HL-60/S4 treated with phorbol 12-myristate 13-acetate at 8.2 ng/mL for 4 days and 3 days (cell line): Measurements from ENCODE around the gene SLC17A2.
"Not testable (repeated sequence)": the region's sequence is repeated elsewhere in the genome, so short reads cannot be mapped to it uniquely, and the experiment has no call there.

Source experiments
- in situ Hi-C: fragments of 300-500 bp; cut with MboI; formaldehyde crosslinking; loops from 2 replicates; pipeline ENCODE4 v1.15.0; 2022; ENCODE audit warnings: low sequenced_read_pairs

SLC17A2 gene

GRCh38 chr6:25951296-25952032, 21.0 kb upstream of the SLC17A2 start:
- in situ Hi-C loops = no loop called here

GRCh38 chr6:25950297-25950696, 19.8 kb upstream of the SLC17A2 start:
- in situ Hi-C loops = no loop called here

- in situ Hi-C loops = no loop called here
These were observed 19.2 kb upstream of the SLC17A2 start for GRCh38 chr6:25949695-25950094.

- in situ Hi-C loops = not testable (repeated sequence)
These were observed 17.0 kb upstream of the SLC17A2 start for GRCh38 chr6:25947492-25947891.

- in situ Hi-C loops = no loop called here
These were observed 16.1 kb upstream of the SLC17A2 start for GRCh38 chr6:25946631-25947030.

GRCh38 chr6:25945738-25946137, 15.2 kb upstream of the SLC17A2 start:
- in situ Hi-C loops = not testable (repeated sequence)

GRCh38 chr6:25944688-25945574, 14.4 kb upstream of the SLC17A2 start:
- in situ Hi-C loops = no loop called here

- in situ Hi-C loops = no loop called here
These were observed 13.4 kb upstream of the SLC17A2 start for GRCh38 chr6:25943887-25944286.

GRCh38 chr6:25942561-25943147, 12.2 kb upstream of the SLC17A2 start:
- in situ Hi-C loops = no loop called here

- in situ Hi-C loops = no loop called here
These were observed 9.1 kb upstream of the SLC17A2 start for GRCh38 chr6:25939593-25939992.

- in situ Hi-C loops = no loop called here
These were observed 5.5 kb upstream of the SLC17A2 start for GRCh38 chr6:25935953-25936352.

- in situ Hi-C loops = no loop called here
These were observed 4.3 kb upstream of the SLC17A2 start for GRCh38 chr6:25934735-25935313.

GRCh38 chr6:25934156-25934555, 3.7 kb upstream of the SLC17A2 start:
- in situ Hi-C loops = no loop called here

GRCh38 chr6:25931411-25931709, 869 bp upstream of the SLC17A2 start:
- in situ Hi-C loops = no loop called here

GRCh38 chr6:25929785-25930184, 706 bp downstream of the SLC17A2 start:
- in situ Hi-C loops = not testable (repeated sequence)

- in situ Hi-C loops = no loop called here
These were observed 1.7 kb downstream of the SLC17A2 start for GRCh38 chr6:25928562-25929324.

GRCh38 chr6:25927756-25928216, 2.7 kb downstream of the SLC17A2 start:
- in situ Hi-C loops = no loop called here

GRCh38 chr6:25927178-25927577, 3.3 kb downstream of the SLC17A2 start:
- in situ Hi-C loops = no loop called here

- in situ Hi-C loops = no loop called here
These were observed 4.6 kb downstream of the SLC17A2 start for GRCh38 chr6:25925876-25926275.

- in situ Hi-C loops = no loop called here
These were observed 8.2 kb downstream of the SLC17A2 start for GRCh38 chr6:25922301-25922700.
